H7 (cell line): ENCODE measurements around the gene NUP98. TPM values are rescaled to one million over a fixed set of nuclear protein-coding genes. Genes with fewer than 3 reads are reported as not detected.
"Not testable (repeated sequence)": the region's sequence is repeated elsewhere in the genome, so short reads cannot be mapped to it uniquely, and the experiment has no call there.

ENCODE experiments used
- DNase-seq: peaks from one replicate; pipeline ENCODE4 v3.0.0; 2012
- H3K27me3 ChIP-seq: 2 replicates; pipeline ENCODE4 v1.6.0; 2011; ENCODE audit warnings: mild to moderate bottlenecking, low read length; ENCODE audit not compliant: control insufficient read depth, insufficient read depth
- H3K36me3 ChIP-seq: replicated peaks from 2 replicates; pipeline ENCODE4 v1.5.1; 2011; ENCODE audit warnings: low read length; ENCODE audit not compliant: control insufficient read depth, insufficient read depth
- H3K4me3 ChIP-seq: 2 replicates; pipeline ENCODE4 v1.5.1; 2011; ENCODE audit warnings: low read depth, mild to moderate bottlenecking, control low read depth, low read length, moderate library complexity; ENCODE audit not compliant: insufficient read depth
- total RNA-seq: library from RNA; depleted of rRNA; stranded (reverse); fragments of >200 nt; shearing (Covaris generic); gene quantifications from 2 replicates; pipeline ENCODE4 v1.2.3, GENCODE V29; 2014

NUP98 gene
- total RNA-seq, 1 experiment from 2014 or later = 132 TPM

DNA sequence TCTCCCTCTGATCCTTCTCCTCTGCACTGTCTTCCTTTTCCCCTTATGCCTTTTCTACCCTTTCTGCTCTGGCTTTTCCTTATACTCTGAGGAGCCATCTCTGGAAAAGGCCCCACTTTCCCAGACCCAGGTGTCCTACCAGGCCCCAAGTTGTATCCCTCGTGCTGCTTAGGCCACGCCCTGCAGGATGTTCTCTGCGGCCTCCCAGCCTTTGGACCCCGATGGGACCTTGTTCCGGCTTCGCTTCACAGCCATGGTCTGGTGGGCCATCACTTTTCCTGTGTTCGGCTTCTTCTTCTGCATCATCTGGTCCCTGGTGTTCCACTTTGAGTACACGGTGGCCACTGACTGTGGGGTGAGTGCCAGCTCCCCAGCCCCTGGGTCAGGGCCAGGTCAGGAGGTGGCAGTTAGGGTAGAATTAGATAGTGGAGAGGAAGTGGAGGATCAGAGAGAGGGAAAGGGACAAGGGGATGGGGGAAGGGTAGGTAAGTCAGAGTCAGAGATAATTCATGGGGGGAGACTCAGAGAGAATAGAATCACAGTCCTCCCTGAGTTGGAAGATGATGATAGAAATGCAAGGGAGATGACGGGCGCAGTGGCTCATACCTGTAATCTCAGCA, 19.9 kb upstream of the NUP98 start:
- DNase-seq = no peak
- no peaks in the 10 kb centered on the region; the same call in none of the 2 replicates for H3K36me3 ChIP-seq
- H3K27me3 ChIP-seq = no peaks in the 10 kb centered on the region
- H3K4me3 ChIP-seq = no peak overlapping the region

DNA sequence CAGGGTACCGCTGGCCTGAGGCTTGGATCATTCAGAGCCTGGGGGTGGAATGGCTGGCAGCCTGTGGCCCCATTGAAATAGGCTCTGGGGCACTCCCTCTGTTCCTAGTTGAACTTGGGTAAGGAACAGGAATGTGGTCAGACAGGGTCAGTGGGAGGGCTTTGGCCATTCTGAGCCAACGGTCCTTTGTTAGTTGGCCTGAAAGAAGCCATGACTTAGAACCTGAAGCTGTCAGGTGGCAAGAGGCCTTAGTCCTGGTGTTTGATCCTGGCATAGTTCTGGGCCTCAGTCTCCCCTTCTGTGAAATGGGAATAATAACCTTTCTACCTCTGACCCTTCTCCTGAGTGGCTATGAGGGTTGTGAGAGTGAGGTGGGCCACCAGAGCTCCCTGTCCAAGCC, 19.3 kb upstream of the NUP98 start:
- Histone ChIP-seq H3K27me3 (no peaks in the 10 kb centered on the region), H3K36me3 (no peaks in the 10 kb centered on the region; the same call in none of the 2 replicates), H3K4me3 (no peak overlapping the region)
- no peak for DNase-seq

DNA sequence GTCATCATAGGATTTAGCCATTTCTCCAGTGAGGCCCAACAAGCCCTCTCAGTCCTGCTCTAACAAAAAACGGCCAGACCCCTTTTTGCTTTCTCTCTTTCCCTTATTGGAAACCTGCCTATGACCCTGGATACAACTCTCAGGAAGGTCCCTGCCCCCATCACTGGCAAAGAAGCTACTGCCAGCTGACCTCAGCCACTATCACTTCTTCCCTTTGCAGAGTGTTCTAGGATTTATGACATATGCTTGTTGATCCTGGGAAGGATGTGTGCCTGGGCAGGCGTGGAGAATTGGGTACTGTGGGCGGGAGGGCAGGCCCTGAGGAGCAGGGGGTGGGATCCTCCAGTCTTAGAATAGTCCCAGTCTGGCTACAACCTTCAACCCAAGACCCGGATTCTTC, 18.5 kb upstream of the NUP98 start:
- Histone ChIP-seq H3K36me3 (peaks cover 2% of the 10 kb centered on the region), H3K27me3 (no peaks in the 10 kb centered on the region), H3K4me3 (no peak overlapping the region)
- no peak for DNase-seq

DNA sequence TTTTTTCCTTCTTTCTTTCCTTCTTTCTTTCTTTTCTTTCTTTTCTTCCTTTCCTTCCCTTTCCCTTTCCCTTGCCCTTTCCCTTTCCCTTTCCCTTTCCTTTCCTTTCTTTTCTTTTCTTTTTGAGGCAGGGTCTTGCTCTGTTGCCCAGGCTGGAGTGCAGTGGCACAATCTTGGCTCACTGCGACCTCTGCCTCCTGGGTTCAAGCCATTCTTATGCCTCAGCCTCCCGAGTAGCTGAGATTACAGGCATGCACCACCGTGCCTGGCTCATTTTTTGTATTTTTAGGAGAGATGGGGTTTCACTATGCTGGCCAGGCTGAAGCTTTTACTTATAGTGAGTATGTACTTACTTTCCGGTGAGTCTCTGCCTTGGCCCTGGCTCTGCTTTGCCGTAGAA, 17.5 kb upstream of the NUP98 start:
- H3K27me3 ChIP-seq, H3K4me3 ChIP-seq, H3K36me3 ChIP-seq, DNase-seq: not testable (repeated sequence)

GRCh38 chr11:3810951-3811350, 13.6 kb upstream of the NUP98 start:
- DNase-seq = no peak
- Histone ChIP-seq H3K27me3 (no peaks in the 10 kb centered on the region), H3K36me3 (0 out of 2 replicates have a peak, but pooled peaks cover 2% of the 10 kb centered on the region), H3K4me3 (no peak overlapping the region)

- Histone ChIP-seq H3K36me3 (0 out of 2 replicates have a peak, but pooled peaks cover 2% of the 10 kb centered on the region), H3K27me3 (no peaks in the 10 kb centered on the region), H3K4me3 (no peak overlapping the region)
- no peak for DNase-seq
These were observed 13.1 kb upstream of the NUP98 start for GRCh38 chr11:3810446-3810845.

DNA sequence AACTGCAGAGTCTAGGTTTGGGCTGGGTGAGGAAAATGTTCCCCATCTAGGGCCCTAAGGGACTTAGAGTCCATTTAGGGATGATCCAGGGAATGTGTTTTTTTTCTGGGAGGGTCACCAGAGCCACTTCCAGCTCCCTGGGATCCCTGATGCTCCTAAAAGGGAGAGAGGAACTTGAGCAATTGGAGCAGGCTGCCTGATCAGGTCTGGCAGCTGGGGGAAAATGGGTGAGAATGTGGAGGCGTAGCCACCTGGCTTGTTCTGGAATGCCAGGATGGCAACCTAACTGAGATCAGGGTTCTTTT, 12.2 kb upstream of the NUP98 start:
- Histone ChIP-seq H3K4me3 (no peak overlapping the region), H3K27me3 (no peaks in the 10 kb centered on the region), H3K36me3 (0 out of 2 replicates have a peak, but pooled peaks cover 2% of the 10 kb centered on the region)
- DNase-seq = peak; percentile 55

- Histone ChIP-seq H3K36me3 (0 out of 2 replicates have a peak, but pooled peaks cover 2% of the 10 kb centered on the region), H3K27me3 (no peaks in the 10 kb centered on the region), H3K4me3 (peak overlapping the region; percentile 90)
- DNase-seq = peak; percentile 80
These were observed 11.7 kb upstream of the NUP98 start for GRCh38 chr11:3808861-3809623.

DNA sequence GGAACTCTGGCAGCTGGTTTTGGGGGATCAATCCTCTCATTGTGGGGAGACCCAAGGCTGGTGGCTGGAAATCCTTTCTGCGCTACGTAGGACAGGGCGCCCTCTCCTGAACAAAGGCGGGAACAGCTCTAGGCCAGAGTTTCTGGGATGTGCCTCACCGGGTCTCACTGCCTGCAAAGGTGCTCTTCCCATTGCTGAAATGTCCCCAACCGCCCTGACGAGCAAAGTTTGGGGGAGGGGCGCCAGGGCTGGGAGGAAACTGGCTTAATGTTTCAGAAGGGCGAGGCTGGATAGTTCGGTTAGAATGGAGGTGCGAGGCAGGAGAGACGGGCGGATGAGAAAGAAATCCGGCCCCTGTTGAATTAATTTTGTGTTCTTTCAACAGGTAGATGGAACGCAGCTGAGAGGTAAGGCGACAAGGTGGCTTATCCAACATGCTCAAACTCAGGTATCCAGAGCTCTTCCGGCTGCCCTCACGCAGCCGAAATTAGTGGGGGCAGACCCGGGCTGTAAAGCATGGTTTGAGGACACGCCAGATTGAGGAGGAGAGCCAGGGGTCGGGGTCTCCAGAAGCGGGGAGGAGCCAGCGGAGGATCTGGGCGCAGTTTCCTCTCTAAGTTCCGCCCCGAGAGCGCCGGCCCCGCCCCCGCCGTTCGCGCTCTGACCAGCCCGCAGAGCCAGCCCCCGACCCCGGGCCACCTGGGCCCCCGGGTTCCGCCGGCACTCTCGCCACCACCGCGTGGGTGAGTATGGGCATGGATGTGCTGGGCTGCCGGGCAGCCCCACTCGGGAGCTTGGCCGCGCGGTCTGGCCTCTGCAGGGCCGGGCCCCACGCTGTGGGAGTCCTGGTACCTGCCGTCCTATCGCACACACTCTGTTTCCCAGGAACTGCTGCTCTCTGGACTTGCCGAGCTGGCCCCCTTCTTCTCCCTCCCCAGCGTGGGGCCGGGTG, 10.8 kb upstream of the NUP98 start, which contains the start of gene PGAP2:
Gene PGAP2, plus strand, starts transcription at position 652 of the 952 bp plus-strand sequence. CDS start 2,700 bp downstream, outside the sequence.
- Histone ChIP-seq H3K27me3 (no peaks in the 10 kb centered on the region), H3K36me3 (0 out of 2 replicates have a peak, but pooled peaks cover 2% of the 10 kb centered on the region), H3K4me3 (peak within 1 kb of the TSS; percentile 90)
- peak; percentile 97 for DNase-seq

GRCh38 chr11:3803726-3804495, 6.6 kb upstream of the NUP98 start:
- Histone ChIP-seq H3K27me3 (no peaks in the 10 kb centered on the region), H3K36me3 (no peaks in the 10 kb centered on the region), H3K4me3 (no peak overlapping the region)
- DNase-seq = no peak

- H3K36me3 ChIP-seq = no peaks in the 10 kb centered on the region
- no peaks in the 10 kb centered on the region for H3K27me3 ChIP-seq
- no peak for DNase-seq
- H3K4me3 ChIP-seq = no peak overlapping the region
These were observed 4.8 kb upstream of the NUP98 start for GRCh38 chr11:3802011-3802790.

- no peak for DNase-seq
- H3K27me3 ChIP-seq = no peaks in the 10 kb centered on the region
- no peak overlapping the region for H3K4me3 ChIP-seq
- no peaks in the 10 kb centered on the region; the same call in 1 of the 2 replicates for H3K36me3 ChIP-seq
These were observed 2.5 kb upstream of the NUP98 start for GRCh38 chr11:3799873-3800272.

DNA sequence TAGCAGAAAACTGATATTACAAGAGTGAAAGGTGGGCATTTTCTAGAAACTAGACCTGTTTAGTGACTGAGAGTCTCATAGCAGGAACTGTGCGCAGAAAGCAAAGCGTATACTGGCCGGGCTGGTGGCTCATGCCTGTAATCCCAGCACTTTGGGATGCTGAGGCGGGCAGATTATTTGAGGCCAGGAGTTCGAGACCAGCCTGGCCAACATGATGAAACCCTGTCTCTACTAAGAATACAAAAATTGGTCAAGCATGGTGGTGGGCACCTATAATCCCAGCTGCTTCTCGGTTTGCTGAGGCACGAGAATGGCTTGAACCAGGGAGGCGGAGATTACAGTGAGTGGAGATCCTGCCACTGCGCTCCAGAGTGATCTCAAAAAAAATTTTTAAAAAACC, 1.8 kb upstream of the NUP98 start:
- Histone ChIP-seq H3K36me3 (peaks cover 2% of the 10 kb centered on the region), H3K4me3 (no peak overlapping the region), H3K27me3 (no peaks in the 10 kb centered on the region)
- no peak for DNase-seq
